ENCODE measurements around the gene SLC26A6. TPM values are rescaled to one million over a fixed set of nuclear protein-coding genes. Genes with fewer than 3 reads are reported as not detected.

SLC26A6 gene
- total RNA-seq, 1 experiment from 2014 or later, result 54.7 TPM

DNA sequence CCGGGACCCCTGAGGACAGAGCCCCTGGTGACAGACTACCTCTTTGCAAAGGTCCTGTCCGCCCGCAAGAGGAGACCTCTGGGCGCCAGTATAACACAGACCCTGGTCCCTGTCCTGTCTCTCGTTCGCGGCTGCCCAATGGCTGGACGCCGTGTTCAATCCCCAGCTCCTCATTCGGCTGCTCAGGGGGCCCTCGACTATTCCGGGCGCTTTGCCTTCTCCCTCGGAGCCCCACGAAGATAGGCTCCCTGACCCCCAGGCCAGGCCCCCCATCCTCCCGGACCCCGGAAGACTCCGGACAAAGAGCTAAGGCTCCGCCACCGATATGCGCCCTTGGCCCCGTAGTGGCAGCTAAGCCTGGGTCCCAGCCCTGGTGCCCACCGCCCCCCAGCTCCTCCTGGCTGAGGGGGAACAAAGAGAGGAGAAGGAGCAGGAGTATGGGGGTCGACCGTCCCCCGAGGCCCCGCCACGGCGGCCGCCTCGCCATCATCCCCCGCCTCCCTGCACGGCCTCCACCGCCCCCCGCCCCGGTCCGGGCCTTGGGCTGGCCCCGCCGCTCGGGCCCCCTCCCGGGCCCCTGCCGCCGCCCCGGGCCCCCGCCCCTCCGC lies 27.0 kb upstream of the SLC26A6 start:
- Mint-ChIP-seq H3K4me1 (ENCODE audit: low read depth, unreplicated experiment) (peaks cover 5% of the 10 kb centered on the region), H3K36me3 (ENCODE audit: insufficient read depth, unreplicated experiment) (peaks cover 75% of the 10 kb centered on the region), H3K27ac (ENCODE audit: unreplicated experiment) (peak overlapping the region; percentile 99), H3K27me3 (ENCODE audit: insufficient read depth, unreplicated experiment) (no peaks in the 10 kb centered on the region), H3K9me3 (ENCODE audit: unreplicated experiment) (no peaks in the 10 kb centered on the region), H3K4me3 (ENCODE audit: unreplicated experiment) (peak overlapping the region; percentile 93)
- DNase-seq, result peak in 1 of 2 experiments; percentile 21
- intact Hi-C loops (cut with micrococcal nuclease; ENCODE audit: unreplicated experiment), result loop anchor here (2.0 to 10.0 kb wide), 3 partner anchors 53 to 197 kb away; partner anchors contain the start of genes PFKFB4 and UQCRC1
- H3K36me3 ChIP-seq (ENCODE audit: control insufficient read depth, insufficient read depth, low read length), result peaks cover 7% of the 10 kb centered on the region
- H3K9me3 ChIP-seq, result no peaks in the 10 kb centered on the region
- CTCF ChIA-PET, result interaction anchor here (0.9 to 2.1 kb wide), 3 partner anchors 27 to 435 kb away, joined by 3 to 7 read pairs (median 7); partner anchors contain the start of gene SLC26A6
- peak overlapping the region; percentile 65 for H3K4me3 ChIP-seq (ENCODE audit: low read depth, low read length)
- POLR2A ChIA-PET, result interaction anchor here (0.8 to 2.7 kb wide), 7 partner anchors 24 to 432 kb away, joined by 3 to 14 read pairs (median 5); partner anchors contain the start of genes IP6K2, NCKIPSD, NDUFAF3 and PFKFB4
- peaks cover 10% of the 10 kb centered on the region for H3K4me1 ChIP-seq
- BruUV-seq (replicated peaks), result TSS peak; percentile 1
- TF ChIP-seq, protein P1, sequence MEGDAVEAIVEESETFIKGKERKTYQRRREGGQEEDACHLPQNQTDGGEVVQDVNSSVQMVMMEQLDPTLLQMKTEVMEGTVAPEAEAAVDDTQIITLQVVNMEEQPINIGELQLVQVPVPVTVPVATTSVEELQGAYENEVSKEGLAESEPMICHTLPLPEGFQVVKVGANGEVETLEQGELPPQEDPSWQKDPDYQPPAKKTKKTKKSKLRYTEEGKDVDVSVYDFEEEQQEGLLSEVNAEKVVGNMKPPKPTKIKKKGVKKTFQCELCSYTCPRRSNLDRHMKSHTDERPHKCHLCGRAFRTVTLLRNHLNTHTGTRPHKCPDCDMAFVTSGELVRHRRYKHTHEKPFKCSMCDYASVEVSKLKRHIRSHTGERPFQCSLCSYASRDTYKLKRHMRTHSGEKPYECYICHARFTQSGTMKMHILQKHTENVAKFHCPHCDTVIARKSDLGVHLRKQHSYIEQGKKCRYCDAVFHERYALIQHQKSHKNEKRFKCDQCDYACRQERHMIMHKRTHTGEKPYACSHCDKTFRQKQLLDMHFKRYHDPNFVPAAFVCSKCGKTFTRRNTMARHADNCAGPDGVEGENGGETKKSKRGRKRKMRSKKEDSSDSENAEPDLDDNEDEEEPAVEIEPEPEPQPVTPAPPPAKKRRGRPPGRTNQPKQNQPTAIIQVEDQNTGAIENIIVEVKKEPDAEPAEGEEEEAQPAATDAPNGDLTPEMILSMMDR (IDR thresholded peaks at IDR 0.05; ENCODE audit: insufficient read depth in 1 of 2, low read depth in 1 of 2, low read length in 1 of 2, severe bottlenecking in 1 of 2, unreplicated experiment in 1 of 2), result no peak
- H3K27me3 ChIP-seq (replicated peaks; ENCODE audit: control insufficient read depth, insufficient read depth, low read length), result no peaks in the 10 kb centered on the region

DNA sequence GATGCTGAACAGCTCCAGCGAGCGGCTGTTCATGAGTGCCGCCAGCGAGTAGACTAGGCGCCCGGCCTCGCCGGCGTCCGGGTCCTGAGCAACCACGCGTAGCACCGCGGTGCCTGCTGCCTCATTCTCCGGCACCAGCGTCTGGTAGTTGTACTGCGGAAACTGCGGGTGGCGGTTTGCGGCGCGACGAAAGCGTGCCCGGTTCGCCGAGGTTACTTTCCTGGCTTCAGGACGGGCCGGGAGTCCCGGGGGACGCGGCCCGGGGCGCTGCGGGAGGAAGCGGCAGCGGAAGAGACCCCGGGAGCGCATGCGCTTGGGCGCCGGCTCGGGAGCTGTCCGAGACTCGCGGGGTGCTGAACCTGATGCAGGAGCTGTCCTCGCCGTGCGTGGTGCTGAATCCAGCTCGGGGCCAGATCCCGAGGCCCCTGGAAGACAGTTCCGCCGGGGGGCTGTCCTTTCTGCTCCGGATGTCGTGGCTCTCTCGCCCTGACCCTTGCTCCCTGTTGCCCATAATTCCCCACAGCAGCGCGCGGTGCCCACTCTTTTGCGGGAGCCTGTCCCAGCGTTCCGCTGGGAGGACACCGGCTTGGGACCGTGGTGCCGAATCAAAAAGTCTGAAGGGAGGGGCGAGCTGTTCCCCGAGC lies 26.4 kb upstream of the SLC26A6 start:
- H3K9me3 Mint-ChIP-seq (ENCODE audit: unreplicated experiment), result no peaks in the 10 kb centered on the region
- DNase-seq, result peak in 1 of 2 experiments; percentile 46
- Histone ChIP-seq H3K4me3 (ENCODE audit: low read depth, low read length) (peak overlapping the region; percentile 65), H3K36me3 (ENCODE audit: control insufficient read depth, insufficient read depth, low read length) (peaks cover 7% of the 10 kb centered on the region), H3K9me3 (no peaks in the 10 kb centered on the region), H3K27me3 (replicated peaks; ENCODE audit: control insufficient read depth, insufficient read depth, low read length) (no peaks in the 10 kb centered on the region), H3K4me1 (peaks cover 10% of the 10 kb centered on the region)
- intact Hi-C loops (cut with micrococcal nuclease; ENCODE audit: unreplicated experiment), result loop anchor here (2.0 to 10.0 kb wide), 3 partner anchors 53 to 197 kb away; partner anchors contain the start of genes PFKFB4 and UQCRC1
- no peaks in the 10 kb centered on the region for H3K27me3 Mint-ChIP-seq (ENCODE audit: insufficient read depth, unreplicated experiment)
- TF ChIP-seq, protein P1 (IDR thresholded peaks at IDR 0.05; ENCODE audit: insufficient read depth in 1 of 2, low read depth in 1 of 2, low read length in 1 of 2, severe bottlenecking in 1 of 2, unreplicated experiment in 1 of 2), result no peak
- POLR2A ChIA-PET, result interaction anchor here (0.8 kb wide), 1 partner anchor 38 kb away, joined by 3 read pairs; no protein-coding TSS in a partner anchor
- H3K27ac Mint-ChIP-seq (ENCODE audit: unreplicated experiment), result no peak overlapping the region
- no TSS peak for BruUV-seq (replicated peaks)
- CTCF ChIA-PET, result interaction anchor here (1.8 to 2.1 kb wide), 2 partner anchors 26 to 189 kb away, joined by 7 read pairs; partner anchors contain the start of gene SLC26A6
- H3K4me1 Mint-ChIP-seq (ENCODE audit: low read depth, unreplicated experiment), result peaks cover 5% of the 10 kb centered on the region
- peaks cover 76% of the 10 kb centered on the region for H3K36me3 Mint-ChIP-seq (ENCODE audit: insufficient read depth, unreplicated experiment)
- peak overlapping the region; percentile 93 for H3K4me3 Mint-ChIP-seq (ENCODE audit: unreplicated experiment)

DNA sequence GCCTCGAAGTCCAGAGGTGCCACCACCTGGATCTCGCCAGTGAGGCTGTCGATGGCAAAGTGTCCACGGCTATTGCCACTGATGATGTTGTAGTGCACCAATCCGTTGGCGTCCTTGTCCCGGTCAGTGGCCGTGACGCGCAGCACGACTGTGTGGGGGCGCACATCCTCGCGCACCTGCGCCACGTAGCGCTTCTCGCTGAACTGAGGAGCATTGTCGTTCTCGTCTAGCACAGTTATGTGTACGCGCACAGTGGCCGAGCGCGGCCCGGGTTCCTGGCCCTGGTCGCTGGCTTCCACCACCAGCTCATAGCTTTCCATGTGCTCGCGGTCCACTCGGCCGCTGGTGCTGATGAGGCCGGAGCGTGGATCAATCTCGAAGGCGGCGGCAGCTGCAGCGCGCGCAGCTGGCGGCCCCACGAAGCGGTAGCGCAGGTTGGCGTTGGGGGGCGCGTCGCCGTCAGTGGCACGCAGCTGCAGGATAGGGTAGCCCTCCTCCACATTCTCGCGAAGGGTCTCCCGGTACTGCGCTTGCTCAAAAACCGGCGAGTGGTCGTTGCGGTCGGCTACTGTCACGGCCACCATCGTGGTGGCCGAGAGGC lies 25.6 kb upstream of the SLC26A6 start:
- no peak overlapping the region for H3K4me3 ChIP-seq (ENCODE audit: low read depth, low read length)
- H3K4me3 Mint-ChIP-seq (ENCODE audit: unreplicated experiment), result no peak overlapping the region
- intact Hi-C loops (cut with micrococcal nuclease; ENCODE audit: unreplicated experiment), result loop anchor here (5.0 to 10.0 kb wide), 2 partner anchors 104 to 196 kb away; partner anchors contain the start of gene PFKFB4

More for the DNA sequence above, 25.6 kb upstream of the SLC26A6 start:
- no peaks in the 10 kb centered on the region for H3K27me3 Mint-ChIP-seq (ENCODE audit: insufficient read depth, unreplicated experiment)
- H3K9me3 Mint-ChIP-seq (ENCODE audit: unreplicated experiment), result no peaks in the 10 kb centered on the region
- no TSS peak for BruUV-seq (replicated peaks)
- no peak overlapping the region for H3K27ac Mint-ChIP-seq (ENCODE audit: unreplicated experiment)
- DNase-seq, result no peak
- Histone ChIP-seq H3K27me3 (replicated peaks; ENCODE audit: control insufficient read depth, insufficient read depth, low read length) (no peaks in the 10 kb centered on the region), H3K36me3 (ENCODE audit: control insufficient read depth, insufficient read depth, low read length) (peaks cover 7% of the 10 kb centered on the region), H3K9me3 (no peaks in the 10 kb centered on the region), H3K4me1 (peaks cover 10% of the 10 kb centered on the region)
- H3K4me1 Mint-ChIP-seq (ENCODE audit: low read depth, unreplicated experiment), result peaks cover 5% of the 10 kb centered on the region
- CTCF ChIA-PET, result no interaction called here
- H3K36me3 Mint-ChIP-seq (ENCODE audit: insufficient read depth, unreplicated experiment), result peaks cover 74% of the 10 kb centered on the region
- POLR2A ChIA-PET, result no interaction called here
- TF ChIP-seq, protein P1 (IDR thresholded peaks at IDR 0.05; ENCODE audit: insufficient read depth in 1 of 2, low read depth in 1 of 2, low read length in 1 of 2, severe bottlenecking in 1 of 2, unreplicated experiment in 1 of 2), result no peak
